ENCODE results near the gene C17orf67.

C17orf67 gene

DNA sequence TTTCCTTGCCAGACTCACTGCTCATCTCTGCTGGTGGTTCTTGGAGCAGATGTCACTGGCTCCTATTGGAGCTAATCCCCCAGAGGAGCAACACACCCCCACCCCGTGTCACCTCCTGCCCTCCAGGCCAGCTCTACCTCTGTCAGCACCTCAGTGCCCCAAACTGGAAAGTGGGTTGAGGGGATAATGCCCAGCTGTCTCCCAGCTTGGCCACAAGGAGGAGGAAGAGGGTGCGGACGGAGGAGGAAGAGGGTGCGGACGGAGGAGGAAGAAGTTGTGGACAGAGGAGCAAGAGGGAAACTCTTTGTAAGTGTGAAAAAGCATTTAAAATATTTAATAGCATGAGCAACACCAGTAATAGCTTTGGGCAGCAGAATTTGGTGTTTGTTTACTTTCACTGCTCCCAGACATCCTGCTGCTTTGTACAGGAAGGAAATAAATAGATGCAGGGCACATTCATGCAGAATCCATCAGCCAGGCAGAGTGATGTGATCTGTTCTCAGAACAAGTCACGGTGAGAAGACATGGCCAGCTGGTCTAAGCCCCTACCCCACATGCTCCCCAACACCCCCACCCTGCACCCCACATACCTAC, 82.5 kb downstream of the C17orf67 start:
- no peak for DNase-seq (ENCODE audit: extremely low read depth, low read depth)
- TF ChIP-seq, protein P1, sequence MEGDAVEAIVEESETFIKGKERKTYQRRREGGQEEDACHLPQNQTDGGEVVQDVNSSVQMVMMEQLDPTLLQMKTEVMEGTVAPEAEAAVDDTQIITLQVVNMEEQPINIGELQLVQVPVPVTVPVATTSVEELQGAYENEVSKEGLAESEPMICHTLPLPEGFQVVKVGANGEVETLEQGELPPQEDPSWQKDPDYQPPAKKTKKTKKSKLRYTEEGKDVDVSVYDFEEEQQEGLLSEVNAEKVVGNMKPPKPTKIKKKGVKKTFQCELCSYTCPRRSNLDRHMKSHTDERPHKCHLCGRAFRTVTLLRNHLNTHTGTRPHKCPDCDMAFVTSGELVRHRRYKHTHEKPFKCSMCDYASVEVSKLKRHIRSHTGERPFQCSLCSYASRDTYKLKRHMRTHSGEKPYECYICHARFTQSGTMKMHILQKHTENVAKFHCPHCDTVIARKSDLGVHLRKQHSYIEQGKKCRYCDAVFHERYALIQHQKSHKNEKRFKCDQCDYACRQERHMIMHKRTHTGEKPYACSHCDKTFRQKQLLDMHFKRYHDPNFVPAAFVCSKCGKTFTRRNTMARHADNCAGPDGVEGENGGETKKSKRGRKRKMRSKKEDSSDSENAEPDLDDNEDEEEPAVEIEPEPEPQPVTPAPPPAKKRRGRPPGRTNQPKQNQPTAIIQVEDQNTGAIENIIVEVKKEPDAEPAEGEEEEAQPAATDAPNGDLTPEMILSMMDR (IDR thresholded peaks at IDR 0.05; ENCODE audit: low read depth, low read length): no peak; the same call in none of the 2 replicates

DNA sequence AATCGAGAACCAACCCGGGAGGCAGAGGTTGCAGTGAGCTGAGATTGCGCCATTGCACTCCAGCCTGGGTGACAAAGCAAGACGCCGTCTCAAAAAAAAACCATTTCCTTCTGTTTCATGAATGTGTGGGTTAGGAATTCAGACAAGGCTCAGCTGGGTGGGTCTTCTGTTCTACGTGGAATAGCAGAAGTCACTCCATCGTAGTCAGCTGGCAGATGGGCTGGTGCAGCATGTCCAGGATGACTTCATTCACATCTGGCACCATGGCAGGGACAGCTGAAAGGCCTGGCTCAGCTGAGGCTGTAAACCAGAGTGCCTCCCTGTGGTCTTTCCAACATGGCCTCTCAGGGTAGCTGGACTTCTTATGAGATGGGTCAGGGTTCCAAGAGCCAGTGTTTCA, 89.0 kb downstream of the C17orf67 start:
- no peak for DNase-seq (ENCODE audit: extremely low read depth, low read depth)
- TF ChIP-seq, protein P1 (IDR thresholded peaks at IDR 0.05; ENCODE audit: low read depth, low read length): no peak

DNA sequence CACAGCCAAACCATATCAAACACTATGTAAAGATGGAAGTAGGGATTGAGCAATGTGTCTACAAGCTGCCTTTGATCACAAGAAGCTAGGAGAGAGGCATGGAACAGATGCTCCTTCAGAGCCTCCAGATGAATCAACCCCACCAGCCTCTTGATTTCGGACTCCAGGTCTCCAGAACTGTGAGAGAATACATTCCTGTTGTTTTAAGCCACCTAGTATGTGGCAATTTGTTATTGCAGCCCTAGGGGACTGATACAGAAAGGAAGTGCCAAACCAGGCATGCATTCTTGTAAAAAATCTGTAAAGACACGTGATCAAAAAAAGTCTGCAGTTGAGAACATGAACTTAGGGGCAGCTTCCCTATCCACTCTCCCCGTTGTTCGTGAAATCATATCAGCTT, 91.1 kb downstream of the C17orf67 start:
- TF ChIP-seq, protein P1 (IDR thresholded peaks at IDR 0.05; ENCODE audit: low read depth, low read length): no peak
- no peak for DNase-seq (ENCODE audit: extremely low read depth, low read depth)
